Measurements from ENCODE around the gene ZNF688. TPM values are rescaled to one million over a fixed set of nuclear protein-coding genes. Genes with fewer than 3 reads are reported as not detected.

ZNF688 gene
- total and polyA plus RNA-seq, 2 of the 13 experiments (the other 11 are each of a cell fraction or from before 2014, with no cell fraction given), result 2.4 to 5.4 TPM

- TF ChIP-seq CC2D1A (CRISPR knock-in tag; IDR thresholded peaks at IDR 0.05), result 0 out of 2 replicates have a peak, but pooled peaks have one; percentile 79
- TF ChIP-seq ZNF276 (CRISPR knock-in tag; IDR thresholded peaks at IDR 0.05; ENCODE audit: low read depth), result peak; percentile 44; the same call in 1 of the 2 replicates
- TF ChIP-seq ZNF761 (CRISPR knock-in tag; conservative IDR thresholded peaks at IDR 0.05), result peak; percentile 67; the same call in 1 of the 2 replicates
- TF ChIP-seq ZNF75D (CRISPR knock-in tag; IDR thresholded peaks at IDR 0.05; ENCODE audit: borderline replicate concordance), result peak; percentile 94
- TF ChIP-seq HNRNPL (IDR thresholded peaks at IDR 0.05; ENCODE audit: low read depth, low read length), result peak; percentile 69; the same call in 1 of the 2 replicates
- TF ChIP-seq ZNF879 (CRISPR knock-in tag; IDR thresholded peaks at IDR 0.05), result peak; percentile 89
- no peak for TF ChIP-seq PREB (CRISPR knock-in tag; IDR thresholded peaks at IDR 0.05)
- 0 out of 2 replicates have a peak, but pooled peaks have one; percentile 74 for TF ChIP-seq RARG (CRISPR knock-in tag; IDR thresholded peaks at IDR 0.05; ENCODE audit: low read depth)
- TF ChIP-seq ZGPAT (CRISPR knock-in tag; IDR thresholded peaks at IDR 0.05), result peak; percentile 100
- peak; percentile 99 for TF ChIP-seq TAF1 (CRISPR knock-in tag; IDR thresholded peaks at IDR 0.05)
- TF ChIP-seq ZHX2 (IDR thresholded peaks at IDR 0.05; ENCODE audit: low read depth), result peak; percentile 90
- TF ChIP-seq ZHX2 (CRISPR knock-in tag; IDR thresholded peaks at IDR 0.05; ENCODE audit: borderline replicate concordance), result 0 out of 2 replicates have a peak, but pooled peaks have one; percentile 70
- peak; percentile 88 for TF ChIP-seq IKZF4 (CRISPR knock-in tag; IDR thresholded peaks at IDR 0.05; ENCODE audit: borderline replicate concordance, low read depth, not compliant biosample characterization)
- TF ChIP-seq ZBTB39 (CRISPR knock-in tag; IDR thresholded peaks at IDR 0.05), result 0 out of 2 replicates have a peak, but pooled peaks have one; percentile 80
Observed at GRCh38 chr16:30609926-30610839, 38.7 kb upstream of the ZNF688 start, which contains the start of gene ZNF689 (continued).

All from HepG2 (cell line).